Memory B cell (primary cell): Measurements from ENCODE around the gene HOXD4.

Source experiments
- ATAC-seq: fragments of 150-1000 bp; cut with Tn5 transposase; 2 replicates; pipeline ENCODE4 v1.10.0; 2021; ENCODE audit warnings: low read depth, mild to moderate bottlenecking, moderate library complexity
- DNase-seq, 2 donors: peaks; one replicate each; pipeline ENCODE4 v3.0.0; 2022; ENCODE audit warnings: low spot score in 2 of 2
- H3K27ac Mint-ChIP-seq: one replicate; pipeline ENCODE4 v1.8.0; 2022; ENCODE audit warnings: mild to moderate bottlenecking, moderate library complexity, mixed read lengths
- H3K27me3 Mint-ChIP-seq: one replicate; pipeline ENCODE4 v1.8.0; 2022; ENCODE audit warnings: mixed read lengths
- H3K36me3 Mint-ChIP-seq: one replicate; pipeline ENCODE4 v1.8.0; 2022; ENCODE audit warnings: mild to moderate bottlenecking, mixed read lengths
- H3K4me1 Mint-ChIP-seq: one replicate; pipeline ENCODE4 v1.8.0; 2022; ENCODE audit warnings: mixed read lengths
- H3K4me3 Mint-ChIP-seq: one replicate; pipeline ENCODE4 v1.8.0; 2022; ENCODE audit warnings: mild to moderate bottlenecking, moderate library complexity, mixed read lengths
- H3K9me3 Mint-ChIP-seq: one replicate; pipeline ENCODE4 v1.8.0; 2022; ENCODE audit warnings: mixed read lengths

The HOXD4 gene

DNA sequence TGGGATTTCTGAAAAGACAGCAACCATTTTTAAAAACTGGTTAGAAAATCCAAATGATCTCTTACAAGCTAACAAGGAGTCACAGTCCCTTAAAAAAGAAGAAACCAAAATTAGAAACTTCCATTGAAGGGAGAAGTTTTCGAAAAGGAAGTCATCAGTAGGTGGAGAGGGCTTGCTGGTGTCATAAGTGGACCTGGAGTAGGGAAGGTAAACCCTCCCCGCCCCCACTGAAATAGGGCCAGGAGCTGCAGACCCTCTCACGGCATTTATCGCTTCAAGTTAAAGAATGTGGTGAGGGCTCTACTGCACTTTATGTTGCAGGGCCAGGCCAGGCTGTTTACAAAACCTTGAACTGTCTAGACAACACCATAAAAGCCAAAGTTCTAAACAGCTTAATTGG lies 41.4 kb upstream of the HOXD4 start:
- Mint-ChIP-seq H3K4me1 (peaks cover 10% of the 10 kb centered on the region), H3K4me3 (no peak overlapping the region), H3K27ac (no peak overlapping the region), H3K27me3 (peaks cover 25% of the 10 kb centered on the region), H3K9me3 (peaks cover 5% of the 10 kb centered on the region), H3K36me3 (peaks cover 4% of the 10 kb centered on the region)
- DNase-seq (no peak), ATAC-seq (no peak)

DNA sequence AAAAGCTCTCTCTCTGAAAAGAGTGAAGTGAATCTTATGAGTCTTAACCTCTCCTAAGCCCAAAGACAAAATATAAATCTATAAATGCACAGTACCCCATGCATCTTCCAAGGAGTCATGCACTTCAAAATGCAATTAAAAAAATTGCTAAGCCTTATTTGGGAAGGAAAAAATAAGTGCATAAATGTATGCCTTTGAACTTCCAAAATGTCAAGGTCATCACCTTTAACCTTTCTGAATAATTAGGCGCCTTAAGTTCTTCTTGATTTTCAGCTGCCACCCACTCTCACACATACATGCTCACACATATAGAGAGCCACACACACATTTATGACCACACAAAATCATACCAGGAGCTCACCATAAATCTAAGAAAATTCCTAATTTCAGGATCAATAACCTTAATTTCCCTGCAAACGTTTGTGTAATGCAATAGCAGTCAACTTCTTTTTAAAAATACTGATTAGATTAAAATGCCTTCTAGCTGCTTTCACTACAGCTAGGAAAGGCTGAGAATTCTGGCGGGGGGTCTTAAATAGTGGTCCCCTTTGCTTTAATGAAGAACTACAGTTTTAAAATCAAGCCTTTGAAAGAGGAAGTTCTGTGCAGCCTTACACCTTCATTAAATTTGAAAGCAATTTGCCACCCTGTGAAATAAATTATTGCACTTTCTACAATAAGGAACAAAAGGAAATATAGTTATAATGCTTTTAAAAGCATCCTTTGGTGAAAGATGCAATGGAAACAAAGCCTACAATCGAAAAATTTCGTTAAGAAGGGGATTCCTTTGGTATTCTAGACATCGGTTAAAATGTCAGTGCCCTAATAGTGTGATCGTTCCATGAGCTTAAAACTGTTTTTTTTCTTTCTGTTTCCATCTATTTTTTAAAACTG lies 40.7 kb upstream of the HOXD4 start:
- H3K4me3 Mint-ChIP-seq = no peak overlapping the region
- peaks cover 6% of the 10 kb centered on the region for H3K4me1 Mint-ChIP-seq
- H3K27me3 Mint-ChIP-seq = peaks cover 19% of the 10 kb centered on the region
- peaks cover 5% of the 10 kb centered on the region for H3K9me3 Mint-ChIP-seq
- H3K36me3 Mint-ChIP-seq = peaks cover 4% of the 10 kb centered on the region
- no peak for DNase-seq
- H3K27ac Mint-ChIP-seq = no peak overlapping the region
- ATAC-seq = no peak

DNA sequence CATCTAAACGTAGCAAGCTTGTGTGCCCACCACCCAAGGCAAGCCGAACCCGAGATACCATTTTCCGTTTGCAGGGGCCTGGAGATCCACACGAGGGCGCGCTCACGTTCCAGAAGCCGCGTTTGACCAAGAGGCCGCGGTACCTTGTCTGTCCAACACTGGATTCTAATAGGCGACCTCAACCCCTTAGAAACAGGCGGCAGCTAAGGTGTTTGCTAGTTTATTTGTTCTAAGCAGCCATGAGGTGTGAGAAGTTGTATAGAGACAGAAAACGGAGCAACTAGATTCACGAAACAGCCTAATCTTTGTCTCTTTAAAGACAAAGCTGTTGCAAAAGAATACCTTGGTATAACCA lies 40.1 kb upstream of the HOXD4 start:
- ATAC-seq (no peak), DNase-seq (no peak)
- Mint-ChIP-seq H3K27me3 (peaks cover 17% of the 10 kb centered on the region), H3K4me3 (no peak overlapping the region), H3K27ac (no peak overlapping the region), H3K9me3 (peaks cover 2% of the 10 kb centered on the region), H3K4me1 (peaks cover 3% of the 10 kb centered on the region), H3K36me3 (peaks cover 1% of the 10 kb centered on the region)

DNA sequence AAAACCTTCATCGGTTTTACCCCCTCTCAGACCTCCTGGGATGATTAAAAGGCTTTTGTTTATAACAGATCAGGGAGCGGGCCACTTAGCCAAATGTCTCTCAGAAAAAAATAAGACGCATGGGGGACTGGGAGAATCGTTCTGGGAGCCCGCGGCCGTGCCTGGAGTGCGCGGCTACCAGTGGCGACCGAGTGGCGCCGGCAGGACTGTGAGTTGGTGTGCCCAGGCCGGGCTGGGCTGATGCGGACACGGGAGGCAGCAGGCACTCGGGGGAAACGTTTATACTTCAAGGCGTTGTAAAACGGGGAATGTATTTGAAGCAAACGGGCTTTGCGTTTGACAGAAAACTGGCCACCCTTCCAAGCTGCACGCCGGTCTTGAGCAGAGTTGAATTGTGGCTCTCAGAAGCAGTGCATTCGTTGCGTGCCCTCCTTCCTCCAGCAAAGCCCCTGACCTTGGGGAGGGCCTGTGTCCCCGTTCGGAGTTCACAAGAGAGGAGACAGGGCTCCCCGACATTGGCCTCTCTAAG lies 39.4 kb upstream of the HOXD4 start:
- H3K4me1 Mint-ChIP-seq = peaks cover 2% of the 10 kb centered on the region
- H3K27me3 Mint-ChIP-seq = peaks cover 21% of the 10 kb centered on the region
- ATAC-seq = no peak
- DNase-seq = no peak
- no peak overlapping the region for H3K27ac Mint-ChIP-seq
- peaks cover 1% of the 10 kb centered on the region for H3K9me3 Mint-ChIP-seq
- no peak overlapping the region for H3K4me3 Mint-ChIP-seq
- no peaks in the 10 kb centered on the region for H3K36me3 Mint-ChIP-seq

DNA sequence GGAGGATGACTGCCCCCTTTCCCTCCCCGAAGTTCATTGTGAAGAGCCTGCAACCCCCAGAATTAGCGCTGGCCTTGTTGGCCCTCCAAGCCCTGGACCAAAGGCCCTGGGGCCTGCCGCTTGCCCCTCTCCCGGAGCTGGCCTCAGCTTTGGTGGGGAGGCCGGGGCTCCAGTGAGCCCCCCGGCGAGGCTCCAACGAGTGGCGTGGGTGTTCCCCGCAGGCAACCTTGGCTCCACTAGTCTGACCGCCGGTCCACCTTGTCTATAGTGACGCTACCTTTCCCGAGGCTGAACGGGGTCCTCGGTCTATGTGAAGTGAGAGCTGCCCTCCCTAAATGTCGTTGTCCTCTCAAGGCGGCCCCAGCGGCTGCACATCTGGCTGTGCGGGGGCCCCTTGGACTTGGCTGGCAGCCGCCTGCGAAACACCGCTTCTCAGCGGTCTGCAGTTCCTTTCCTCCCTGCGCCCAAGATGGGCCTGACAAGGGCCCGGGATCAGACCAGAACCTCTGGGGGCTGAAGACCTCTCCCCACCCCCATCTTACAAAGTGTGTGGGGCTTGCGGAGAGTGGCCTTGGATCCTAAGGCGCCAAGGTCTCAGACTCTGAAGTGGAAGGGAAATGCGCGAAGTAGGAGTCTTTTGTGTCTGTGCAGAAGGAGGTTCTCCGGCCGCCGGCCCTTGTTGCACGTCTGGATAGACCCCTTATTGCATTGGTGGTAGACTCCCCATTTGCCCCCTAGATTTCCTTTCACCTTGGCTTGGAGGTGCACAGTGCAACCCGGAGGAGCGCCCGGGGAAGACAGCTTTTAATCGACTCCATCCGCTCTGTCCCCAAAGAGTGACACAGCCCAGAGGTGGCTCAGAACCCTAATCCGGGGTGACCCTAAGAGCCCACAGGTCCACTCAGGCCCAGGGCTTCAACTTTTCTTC lies 38.7 kb upstream of the HOXD4 start:
- ATAC-seq (no peak), DNase-seq (no peak)
- Mint-ChIP-seq H3K27ac (no peak overlapping the region), H3K4me3 (no peak overlapping the region), H3K4me1 (peaks cover 2% of the 10 kb centered on the region), H3K27me3 (peaks cover 24% of the 10 kb centered on the region), H3K9me3 (peaks cover 1% of the 10 kb centered on the region), H3K36me3 (no peaks in the 10 kb centered on the region)

DNA sequence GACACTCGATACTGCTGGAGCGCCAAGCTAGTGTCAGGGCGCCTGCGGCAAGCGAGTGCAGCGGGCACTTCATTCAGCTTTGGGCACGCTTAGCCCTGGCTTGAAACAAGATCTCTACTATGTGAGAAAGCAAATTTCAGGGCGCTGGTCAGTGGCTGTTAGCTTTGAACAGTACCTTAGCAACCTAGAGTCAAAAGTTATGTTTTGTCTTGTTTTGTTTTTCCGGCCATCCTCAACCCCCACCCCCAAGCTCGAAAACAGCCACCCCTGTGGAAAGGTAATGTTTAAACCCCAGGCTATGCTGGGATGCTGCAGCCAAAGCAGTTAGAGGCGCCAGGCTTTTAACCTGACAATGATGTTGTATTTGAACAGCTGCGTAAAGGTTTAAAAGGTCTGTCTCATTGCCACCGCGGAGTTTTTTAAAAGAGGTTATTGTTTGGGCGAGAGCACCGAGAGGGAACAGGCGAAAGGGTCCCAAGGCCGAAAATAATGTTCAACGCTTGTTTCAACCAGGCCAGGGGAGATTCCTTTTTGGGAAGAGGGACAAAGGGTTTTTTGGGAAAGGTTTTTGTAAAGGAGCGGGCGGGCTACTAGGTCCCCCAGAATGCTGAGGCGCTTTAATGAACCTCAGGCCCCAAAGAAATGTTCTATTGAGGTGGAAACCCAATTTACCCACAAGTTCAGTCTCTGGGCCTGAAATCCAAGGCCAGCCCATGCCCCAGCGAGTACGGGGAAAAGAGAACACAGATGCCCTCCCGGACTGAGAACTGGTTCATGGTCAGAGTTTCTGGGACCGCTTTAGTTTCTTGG lies 37.0 kb upstream of the HOXD4 start:
- peaks cover 6% of the 10 kb centered on the region for H3K4me1 Mint-ChIP-seq
- no peak for ATAC-seq

DNA sequence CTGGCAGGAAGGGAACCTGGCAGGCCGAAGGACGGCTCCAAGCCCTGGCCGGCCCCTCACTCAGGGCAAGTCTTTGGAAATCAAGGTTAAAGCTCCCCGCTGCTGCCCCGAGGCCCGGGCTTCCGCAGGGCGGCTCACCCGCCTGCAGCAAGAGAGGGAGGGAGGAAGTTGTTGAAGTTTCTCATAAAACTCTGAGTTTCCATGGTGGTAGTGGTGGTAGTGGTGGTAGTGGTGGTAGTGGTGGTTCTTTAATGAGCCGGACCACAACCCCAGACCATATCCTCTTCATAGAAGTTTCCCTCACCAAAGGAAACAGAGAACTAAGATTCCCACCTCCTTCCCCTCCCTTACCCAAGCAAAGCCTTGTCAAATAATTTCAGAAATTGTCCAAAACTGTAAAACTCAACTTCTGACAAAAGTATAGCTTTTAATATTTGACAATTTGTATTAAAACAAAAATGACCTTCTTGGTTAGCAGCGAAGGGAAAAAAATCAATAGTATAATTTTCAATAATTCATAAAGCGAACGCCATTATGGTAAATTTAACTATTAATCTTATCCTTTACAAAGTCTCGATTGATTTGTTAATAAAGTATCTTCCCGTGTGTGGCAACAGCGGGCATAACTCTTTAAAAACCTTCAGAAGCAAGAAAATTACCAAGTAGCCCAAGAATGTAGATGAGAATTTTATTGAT lies 36.3 kb upstream of the HOXD4 start:
- Mint-ChIP-seq H3K4me1 (peaks cover 6% of the 10 kb centered on the region), H3K27me3 (peaks cover 33% of the 10 kb centered on the region), H3K27ac (no peak overlapping the region), H3K4me3 (no peak overlapping the region), H3K36me3 (no peaks in the 10 kb centered on the region), H3K9me3 (no peaks in the 10 kb centered on the region)
- DNase-seq = no peak
- no peak for ATAC-seq

More for the DNA sequence above, 37.0 kb upstream of the HOXD4 start:
- DNase-seq = no peak
- no peak overlapping the region for H3K4me3 Mint-ChIP-seq
- peaks cover 1% of the 10 kb centered on the region for H3K9me3 Mint-ChIP-seq
- peaks cover 32% of the 10 kb centered on the region for H3K27me3 Mint-ChIP-seq
- H3K27ac Mint-ChIP-seq = no peak overlapping the region
- H3K36me3 Mint-ChIP-seq = no peaks in the 10 kb centered on the region

DNA sequence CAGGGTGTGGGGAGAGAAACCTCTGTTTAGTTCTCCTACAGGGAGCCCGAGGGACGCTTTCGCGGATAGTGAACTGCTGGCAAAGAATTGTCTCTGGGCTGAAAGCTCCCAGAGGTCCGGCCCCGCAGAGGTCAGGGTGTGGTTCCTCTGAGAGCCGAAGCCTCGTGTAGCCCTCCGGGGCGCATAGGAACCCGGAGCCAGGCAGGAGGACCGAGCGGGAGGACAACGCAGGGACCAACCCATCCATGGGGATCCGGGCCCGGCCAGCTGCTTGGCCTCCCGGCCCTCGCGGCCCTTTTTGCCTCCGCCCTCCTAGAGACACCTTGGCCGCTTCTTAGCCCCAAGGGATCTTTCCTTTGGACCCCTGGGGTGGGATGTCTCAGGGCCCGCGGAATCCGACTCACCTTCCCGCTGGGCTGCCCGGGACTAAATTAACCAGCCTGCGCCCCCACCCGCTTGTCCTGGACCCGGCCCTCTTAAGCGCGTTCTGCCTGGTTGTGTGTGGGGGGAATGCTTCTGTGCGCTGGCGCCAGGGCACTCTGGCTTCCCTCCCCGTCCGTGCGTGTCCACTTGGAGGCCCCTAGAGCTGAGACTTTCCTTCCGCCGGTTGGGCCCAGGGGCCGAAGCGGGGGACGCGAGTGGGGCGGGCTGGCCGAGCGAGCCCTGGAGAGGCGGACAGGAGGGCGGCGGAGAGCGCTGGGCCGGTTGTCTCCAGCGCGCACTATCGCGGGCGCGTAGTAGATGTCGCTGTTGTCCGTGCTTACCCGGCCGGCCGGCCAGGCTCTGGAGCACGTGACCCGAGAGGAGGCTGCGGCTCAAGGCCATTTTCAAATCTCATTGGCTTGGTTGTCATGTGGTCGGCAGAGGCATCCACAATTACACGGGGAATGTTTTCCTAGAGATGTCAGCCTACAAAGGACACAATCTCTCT lies 35.2 kb upstream of the HOXD4 start, which contains the start of gene HOXD10:
Gene HOXD10 (plus strand): TSS at position 896 of the 931 bp plus-strand sequence. CDS start 56 bp downstream, outside the sequence.
- Mint-ChIP-seq H3K9me3 (no peaks in the 10 kb centered on the region), H3K27ac (no peak within 1 kb of the TSS), H3K4me3 (no peak within 1 kb of the TSS), H3K27me3 (peaks cover 37% of the 10 kb centered on the region), H3K36me3 (no peaks in the 10 kb centered on the region), H3K4me1 (peaks cover 5% of the 10 kb centered on the region)
- DNase-seq (no peak), ATAC-seq (no peak)

DNA sequence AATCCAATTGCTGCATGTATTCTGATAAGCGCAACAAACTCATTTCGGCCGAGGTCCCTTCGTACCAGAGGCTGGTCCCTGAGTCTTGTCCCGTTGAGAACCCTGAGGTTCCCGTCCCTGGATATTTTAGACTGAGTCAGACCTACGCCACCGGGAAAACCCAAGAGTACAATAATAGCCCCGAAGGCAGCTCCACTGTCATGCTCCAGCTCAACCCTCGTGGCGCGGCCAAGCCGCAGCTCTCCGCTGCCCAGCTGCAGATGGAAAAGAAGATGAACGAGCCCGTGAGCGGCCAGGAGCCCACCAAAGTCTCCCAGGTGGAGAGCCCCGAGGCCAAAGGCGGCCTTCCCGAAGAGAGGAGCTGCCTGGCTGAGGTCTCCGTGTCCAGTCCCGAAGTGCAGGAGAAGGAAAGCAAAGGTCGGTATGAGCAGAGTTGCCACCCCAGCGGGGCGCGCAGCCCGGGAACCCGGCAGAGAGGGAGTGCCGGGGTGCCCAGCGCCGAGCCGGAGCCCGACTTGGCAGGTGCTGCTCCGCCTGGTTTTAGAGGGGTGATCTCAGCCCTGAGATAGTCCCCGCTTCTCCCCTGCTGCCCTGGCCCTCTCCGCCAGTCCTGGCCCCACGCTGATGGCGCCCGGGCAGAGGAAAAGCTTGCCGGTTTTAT lies 34.1 kb upstream of the HOXD4 start:
- Mint-ChIP-seq H3K27me3 (peaks cover 35% of the 10 kb centered on the region), H3K9me3 (no peaks in the 10 kb centered on the region), H3K36me3 (no peaks in the 10 kb centered on the region), H3K4me1 (peaks cover 4% of the 10 kb centered on the region), H3K4me3 (no peak overlapping the region), H3K27ac (no peak overlapping the region)
- DNase-seq (no peak), ATAC-seq (no peak)

DNA sequence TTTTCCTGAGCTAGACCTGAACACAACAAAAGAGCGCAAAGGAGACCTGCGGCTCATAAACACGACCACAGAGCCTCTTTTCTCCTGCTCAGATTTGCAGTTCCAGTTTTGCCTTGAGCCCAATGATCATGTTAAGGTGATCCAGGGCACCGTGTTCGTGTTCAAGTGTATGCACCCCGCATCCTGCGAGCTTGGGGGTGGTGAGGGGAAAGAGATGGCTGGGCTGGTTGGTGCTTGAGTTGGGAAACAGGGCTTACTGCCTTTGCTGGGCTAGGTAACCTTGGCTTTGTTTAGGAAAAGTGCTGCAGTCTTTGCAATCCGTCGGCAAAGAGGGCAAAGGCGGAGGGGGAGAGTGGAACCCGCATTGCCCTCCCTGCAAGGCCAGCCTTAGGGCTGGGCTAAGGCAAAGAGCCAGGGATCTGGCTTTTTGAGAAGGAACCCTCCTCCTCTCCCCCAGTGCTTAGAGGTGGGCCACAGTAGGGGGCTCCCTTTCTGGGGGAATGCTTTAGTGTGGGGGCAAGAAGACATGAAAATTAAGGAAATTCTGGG lies 33.5 kb upstream of the HOXD4 start:
- DNase-seq (no peak), ATAC-seq (no peak)
- Mint-ChIP-seq H3K9me3 (no peaks in the 10 kb centered on the region), H3K4me3 (no peak overlapping the region), H3K27ac (no peak overlapping the region), H3K27me3 (peaks cover 35% of the 10 kb centered on the region), H3K4me1 (peaks cover 4% of the 10 kb centered on the region), H3K36me3 (no peaks in the 10 kb centered on the region)

DNA sequence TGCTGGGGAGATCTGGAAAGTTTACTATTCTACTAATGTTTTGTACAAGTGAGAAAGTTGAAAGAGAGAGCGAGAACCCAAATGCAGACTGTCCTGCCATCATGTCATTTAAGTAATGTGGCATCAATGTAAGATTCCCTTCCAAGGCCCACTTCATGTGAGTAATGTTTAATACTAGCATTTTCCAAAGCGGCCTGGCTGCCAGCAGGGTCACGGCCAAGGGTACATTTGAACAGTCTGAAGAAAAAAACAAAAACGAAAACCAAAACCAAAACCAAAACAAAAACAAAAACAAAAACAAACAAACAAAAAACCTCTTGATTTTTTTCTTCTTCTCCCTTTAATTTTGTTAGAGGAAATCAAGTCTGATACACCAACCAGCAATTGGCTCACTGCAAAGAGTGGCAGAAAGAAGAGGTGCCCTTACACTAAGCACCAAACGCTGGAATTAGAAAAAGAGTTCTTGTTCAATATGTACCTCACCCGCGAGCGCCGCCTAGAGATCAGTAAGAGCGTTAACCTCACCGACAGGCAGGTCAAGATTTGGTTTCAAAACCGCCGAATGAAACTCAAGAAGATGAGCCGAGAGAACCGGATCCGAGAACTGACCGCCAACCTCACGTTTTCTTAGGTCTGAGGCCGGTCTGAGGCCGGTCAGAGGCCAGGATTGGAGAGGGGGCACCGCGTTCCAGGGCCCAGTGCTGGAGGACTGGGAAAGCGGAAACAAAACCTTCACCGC lies 32.6 kb upstream of the HOXD4 start:
- no peaks in the 10 kb centered on the region for H3K36me3 Mint-ChIP-seq
- peaks cover 36% of the 10 kb centered on the region for H3K27me3 Mint-ChIP-seq
- ATAC-seq = no peak
- no peak overlapping the region for H3K27ac Mint-ChIP-seq
- no peak overlapping the region for H3K4me3 Mint-ChIP-seq
- no peaks in the 10 kb centered on the region for H3K9me3 Mint-ChIP-seq
- peaks cover 4% of the 10 kb centered on the region for H3K4me1 Mint-ChIP-seq
- DNase-seq = no peak
